HG02852 (cell line): ENCODE results near the gene CCDC134.

Experiments
- ATAC-seq: cut with Tn5 transposase; IDR thresholded peaks from one replicate; pipeline ENCODE4 v1.9.1; 2021; ENCODE audit warnings: mild to moderate bottlenecking, moderate library complexity; ENCODE audit not compliant: unreplicated experiment

The CCDC134 gene

DNA sequence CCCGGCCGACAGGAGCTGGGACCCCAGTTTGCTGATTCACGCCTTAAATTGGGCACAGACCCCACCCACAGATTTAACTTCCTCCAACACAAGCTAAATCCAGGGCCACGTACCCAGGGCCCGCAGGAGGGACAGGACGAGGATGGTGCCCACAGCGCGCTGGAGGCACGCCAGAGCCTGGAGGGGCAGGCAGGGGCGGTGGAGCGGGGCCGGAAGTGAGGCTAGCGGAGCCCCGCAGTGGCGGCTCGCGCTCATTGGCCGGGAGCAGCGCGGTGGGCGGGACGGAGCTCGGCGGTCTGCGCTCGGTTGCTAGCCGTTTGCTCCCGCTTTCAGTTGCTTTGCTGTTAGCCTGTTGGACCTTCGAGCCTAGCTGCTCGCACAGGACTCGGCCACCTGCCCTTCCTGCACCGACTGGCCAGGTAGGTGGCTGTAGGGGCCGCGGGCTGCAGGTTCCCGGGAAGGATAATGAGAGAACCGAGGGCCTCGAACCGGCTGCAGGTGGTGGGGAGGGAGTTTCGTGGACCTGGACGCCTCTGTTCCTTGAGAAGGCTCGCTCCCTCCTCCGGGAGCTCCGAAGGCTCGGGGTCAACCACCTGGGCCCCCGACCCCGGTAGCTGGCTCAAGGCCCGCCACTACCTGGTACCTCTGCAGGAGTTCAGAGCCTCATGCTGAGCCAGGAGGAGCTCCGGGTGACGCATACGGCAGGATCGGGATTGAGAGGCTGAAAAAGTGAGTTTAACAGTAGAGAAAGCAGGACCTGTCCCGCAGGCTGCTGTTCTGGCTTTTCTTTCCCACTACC is at the start of gene CCDC134:
Gene CCDC134, plus strand, starts transcription at position 332 of the 799 bp plus-strand sequence. CDS start 8,212 bp downstream, outside the sequence.
- peak; percentile 87 for ATAC-seq

DNA sequence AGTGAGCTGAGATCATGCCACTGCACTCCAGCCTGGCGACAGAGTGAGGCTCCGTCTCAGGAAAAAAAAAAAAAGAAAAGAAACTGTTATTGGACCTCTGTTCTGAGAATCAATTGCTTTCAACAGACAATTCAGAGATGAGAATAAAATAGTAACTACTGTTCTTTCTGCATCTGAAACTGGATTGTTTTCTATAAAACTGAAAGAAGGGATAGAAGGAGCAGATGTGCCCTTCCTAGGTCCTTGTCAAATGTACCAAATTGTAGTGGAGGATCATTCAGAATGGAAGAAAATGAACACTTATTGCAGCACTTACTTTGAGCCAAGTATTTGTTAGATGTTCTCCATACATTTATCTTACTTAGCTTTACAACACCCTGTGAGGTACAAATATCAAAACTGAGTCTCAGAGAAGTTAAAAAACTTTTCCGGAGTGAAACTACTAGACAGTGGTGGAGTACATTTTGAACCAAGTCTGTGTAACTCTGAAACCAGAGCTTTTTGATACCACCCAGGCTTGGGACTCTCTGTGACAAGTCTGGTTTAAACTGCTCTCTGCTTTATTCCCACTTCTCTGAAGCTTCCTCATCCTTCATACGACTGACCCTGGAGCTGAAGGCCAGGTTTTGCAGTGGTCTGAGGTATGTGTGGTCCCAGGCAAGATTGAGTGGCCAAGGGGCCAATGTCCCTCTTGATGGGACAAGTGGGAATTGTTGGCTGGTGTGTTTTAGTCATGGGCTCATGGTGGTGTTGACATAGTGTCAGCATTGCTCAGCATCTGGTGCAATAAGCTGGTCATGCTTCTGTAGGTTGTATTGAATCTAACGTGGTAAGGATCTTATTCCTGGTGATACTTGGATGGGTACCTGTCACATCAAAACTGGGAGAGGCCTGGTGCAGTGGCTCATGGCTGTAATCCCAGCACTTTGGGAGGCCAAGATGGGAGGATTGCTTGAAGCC is 48.2 kb upstream of the CCDC134 start:
- ATAC-seq: no peak

DNA sequence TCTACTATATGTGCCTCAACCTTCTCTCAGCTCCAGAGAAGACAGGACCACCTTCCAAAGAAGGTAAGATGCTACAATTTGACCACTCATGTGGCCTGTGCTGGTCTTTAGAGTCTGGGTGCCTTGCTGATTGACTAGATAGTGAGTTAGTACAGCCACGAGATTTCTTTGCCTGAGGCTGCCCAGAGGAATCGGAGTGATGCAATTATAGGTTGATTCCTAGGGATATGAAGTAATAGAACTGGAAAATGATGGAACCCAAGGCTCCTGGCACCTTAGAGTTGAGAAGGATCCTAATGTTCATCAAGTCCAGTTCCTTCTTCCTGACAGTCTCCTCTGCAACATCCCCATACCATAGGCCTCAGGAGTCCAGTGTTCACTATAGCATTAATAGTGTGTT is 46.5 kb upstream of the CCDC134 start:
- ATAC-seq: no peak

DNA sequence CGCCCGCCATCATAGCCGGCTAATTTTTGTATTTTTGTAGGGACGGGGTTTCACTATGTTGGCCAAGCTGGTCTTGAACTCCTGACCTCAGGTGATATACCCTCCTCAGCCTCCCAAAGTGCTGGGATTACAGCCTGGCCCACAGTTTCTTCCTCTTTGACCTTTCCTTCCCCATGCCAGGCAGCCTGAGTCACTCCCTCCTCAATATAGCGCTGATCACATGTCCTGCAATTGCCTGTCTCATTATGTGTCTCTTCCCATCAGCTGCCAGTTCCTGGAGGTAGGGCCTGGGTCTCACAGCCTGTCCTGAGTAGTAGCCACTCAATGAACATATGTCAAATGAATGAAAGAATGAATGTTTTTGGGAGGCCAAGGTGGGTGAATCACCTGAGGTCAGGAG is 43.0 kb upstream of the CCDC134 start:
- ATAC-seq: no peak

DNA sequence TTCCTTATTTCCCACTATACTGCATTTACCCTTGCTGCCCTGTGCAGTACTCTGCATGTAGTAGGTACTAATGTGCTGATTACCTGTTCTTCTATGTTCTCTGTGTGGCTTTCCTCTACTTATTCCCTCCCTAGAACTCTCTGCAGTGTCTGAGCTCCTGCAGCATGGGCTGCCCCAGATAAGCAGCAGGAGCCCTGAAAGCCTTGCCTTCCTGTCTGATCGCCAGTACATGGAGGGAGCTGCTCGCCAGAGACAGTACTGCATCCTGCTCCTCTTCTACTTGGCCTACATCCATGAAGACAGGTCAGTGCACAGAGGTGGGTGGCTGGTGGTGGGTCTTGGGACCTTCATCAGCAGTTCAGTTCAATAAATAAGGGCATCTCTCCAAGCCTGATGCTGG is 42.2 kb upstream of the CCDC134 start:
- no peak for ATAC-seq

DNA sequence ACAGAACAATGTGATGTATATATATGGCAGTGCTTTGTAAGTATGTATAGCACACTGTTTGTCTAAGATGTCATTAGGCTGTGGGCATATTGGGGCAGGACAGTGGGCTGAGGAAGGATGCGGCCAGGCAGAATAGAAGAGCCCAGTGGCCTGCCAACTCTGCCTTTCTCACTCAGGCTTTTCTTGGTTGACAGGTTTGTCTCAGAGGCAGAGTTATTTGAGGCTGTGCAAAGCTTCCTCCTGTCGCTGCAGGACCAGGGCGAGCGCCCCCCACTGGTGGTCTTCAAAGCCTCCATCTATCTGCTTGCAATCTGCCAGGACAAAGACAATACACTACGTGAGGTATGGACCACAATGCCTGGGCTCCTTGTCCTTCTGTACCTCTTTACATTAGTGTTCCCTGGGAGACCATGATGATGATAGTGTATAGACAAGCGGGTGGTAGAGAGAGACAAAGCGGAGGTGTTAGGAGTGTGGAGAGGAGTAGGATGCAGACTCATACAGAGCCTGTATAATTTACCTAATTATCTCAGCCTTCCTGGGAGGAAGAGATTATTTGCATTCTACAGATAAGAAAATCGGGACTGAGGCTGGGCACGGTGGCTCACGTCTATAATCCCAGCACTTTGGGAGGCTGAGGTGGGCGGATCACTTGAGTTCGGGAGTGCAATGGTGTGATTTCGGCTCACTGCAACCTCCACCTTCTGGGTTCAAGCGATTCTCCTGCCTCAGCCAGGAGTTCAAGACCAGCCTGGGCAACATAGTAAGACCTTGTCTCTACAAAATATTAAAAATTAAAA is 37.3 kb upstream of the CCDC134 start:
- ATAC-seq: no peak

DNA sequence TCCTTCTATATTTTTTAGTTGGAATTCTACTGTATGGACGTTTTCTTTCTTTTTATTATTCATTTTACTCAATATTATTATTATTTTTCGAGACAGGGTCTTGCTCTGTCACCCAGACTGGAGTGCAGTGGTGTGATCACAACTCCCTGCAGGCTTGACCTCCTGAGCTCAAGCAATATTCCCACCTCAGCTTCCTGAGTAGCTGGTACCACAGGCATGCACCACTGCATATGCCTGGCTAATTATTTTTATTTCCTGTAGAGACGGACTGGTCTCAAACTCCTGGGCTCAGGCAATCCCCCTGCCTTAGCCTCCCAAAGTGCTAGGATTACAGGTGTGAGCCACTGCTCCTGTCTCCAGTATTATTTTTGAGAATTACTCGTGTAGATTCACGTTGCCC is 34.0 kb upstream of the CCDC134 start:
- ATAC-seq: no peak

DNA sequence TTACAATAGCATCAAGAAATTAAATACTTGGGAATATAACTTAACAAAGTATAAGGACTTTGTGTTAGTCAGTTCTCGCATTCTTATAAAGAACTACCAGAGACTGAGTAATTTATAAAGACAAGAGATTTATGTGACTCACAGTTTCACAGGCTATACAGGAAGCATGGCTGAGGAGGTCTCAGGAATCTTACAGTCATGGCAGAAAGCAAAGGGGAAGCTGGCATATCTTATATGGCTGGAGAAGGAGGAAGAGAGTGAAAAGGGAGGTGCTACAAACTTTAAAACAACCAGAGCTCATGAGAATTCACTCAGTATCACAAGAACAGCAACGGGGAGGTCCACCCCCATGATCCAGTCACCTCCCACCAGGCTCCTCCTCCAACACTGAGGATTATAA is 32.0 kb upstream of the CCDC134 start:
- ATAC-seq: no peak

DNA sequence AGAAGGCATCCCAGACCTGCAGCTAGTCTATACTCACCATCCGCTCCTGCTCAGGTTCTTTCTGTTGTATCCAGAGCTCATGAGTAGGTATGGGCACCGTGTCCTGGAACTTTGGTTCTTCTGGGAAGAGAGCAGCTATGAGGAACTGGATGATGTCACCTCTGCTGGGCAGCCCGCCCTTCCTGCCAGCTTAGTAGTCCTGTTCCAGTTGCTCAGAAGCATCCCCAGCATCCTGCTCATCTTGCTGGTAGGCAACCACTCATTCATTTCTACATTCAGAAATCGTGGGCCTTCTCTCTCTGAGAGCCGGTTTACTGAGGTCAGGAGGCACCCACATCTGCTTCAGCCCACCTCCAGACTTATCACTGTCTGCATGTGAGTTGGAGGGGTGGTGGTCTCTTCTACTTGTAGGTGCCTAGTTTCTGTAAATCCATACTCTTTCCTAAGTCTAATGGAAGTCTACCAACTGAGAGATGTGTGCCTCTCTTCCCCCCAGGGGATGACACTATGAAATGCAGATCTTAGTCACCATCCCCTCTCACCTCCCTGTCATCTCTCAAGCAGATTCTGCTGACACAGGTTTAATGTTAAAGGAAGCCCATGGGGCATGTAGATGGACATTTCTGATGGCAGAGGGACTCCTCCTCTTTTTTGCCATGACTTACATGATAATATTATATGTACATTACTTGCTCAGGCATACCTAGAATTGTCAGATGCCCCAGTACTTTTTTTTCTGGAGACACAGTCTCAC is 29.6 kb upstream of the CCDC134 start:
- ATAC-seq: no peak

DNA sequence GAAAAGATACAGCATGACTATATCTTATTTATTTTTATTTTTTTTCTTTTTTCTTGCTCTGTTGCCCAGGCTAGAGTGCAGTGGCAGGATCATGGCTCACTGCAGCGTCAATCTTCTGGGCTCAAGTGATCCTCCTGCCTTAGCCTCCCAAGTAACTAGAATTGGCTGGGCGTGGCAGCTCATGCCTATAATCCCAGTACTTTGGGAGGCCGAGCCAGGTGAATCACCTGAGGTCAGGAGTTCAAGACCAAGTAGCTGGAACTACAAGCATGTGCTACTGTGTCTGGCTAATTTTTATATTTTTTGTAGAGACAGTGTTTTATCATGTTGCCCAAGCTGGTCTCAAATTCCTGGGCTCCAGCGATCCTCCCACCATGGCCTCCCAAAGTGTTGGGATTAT is 28.3 kb upstream of the CCDC134 start:
- ATAC-seq: no peak

DNA sequence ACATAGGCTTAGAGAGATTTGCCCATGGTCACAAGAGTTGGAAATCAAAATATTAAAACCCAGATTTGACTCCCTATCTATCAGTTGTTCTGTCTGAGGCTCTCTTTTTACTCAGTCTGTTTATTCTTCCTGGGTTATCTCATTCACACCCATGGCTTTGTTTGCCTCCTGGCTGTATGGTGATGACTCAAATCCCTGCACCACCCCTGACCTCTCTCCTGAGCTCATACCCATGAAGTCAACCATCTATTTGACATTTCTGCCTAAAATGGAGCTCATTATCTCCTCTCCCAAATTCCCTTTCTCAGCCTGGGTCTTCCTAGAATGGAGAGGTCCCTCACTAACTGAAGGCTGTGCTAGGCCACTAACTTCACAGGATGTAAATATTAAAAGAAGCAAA is 27.8 kb upstream of the CCDC134 start:
- no peak for ATAC-seq

DNA sequence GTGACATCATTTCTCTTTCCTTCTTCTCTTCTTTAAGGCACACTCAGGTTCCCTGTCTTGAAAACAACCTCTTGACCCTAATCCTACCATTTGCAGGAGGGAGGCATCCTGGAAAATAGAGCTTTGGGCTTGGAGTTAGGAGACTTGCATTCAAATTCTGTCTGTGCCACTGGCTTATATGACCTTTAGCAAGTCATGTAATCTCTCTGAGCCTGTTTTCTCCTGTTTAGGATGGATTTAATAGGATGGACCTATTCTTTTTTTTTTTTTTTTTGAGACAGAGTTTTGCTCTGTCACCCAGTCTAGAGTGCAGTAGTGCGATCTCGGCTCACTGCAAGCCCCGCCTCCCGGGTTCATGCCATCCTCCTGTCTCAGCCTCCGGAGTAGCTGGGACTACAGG is 25.1 kb upstream of the CCDC134 start:
- ATAC-seq: no peak

DNA sequence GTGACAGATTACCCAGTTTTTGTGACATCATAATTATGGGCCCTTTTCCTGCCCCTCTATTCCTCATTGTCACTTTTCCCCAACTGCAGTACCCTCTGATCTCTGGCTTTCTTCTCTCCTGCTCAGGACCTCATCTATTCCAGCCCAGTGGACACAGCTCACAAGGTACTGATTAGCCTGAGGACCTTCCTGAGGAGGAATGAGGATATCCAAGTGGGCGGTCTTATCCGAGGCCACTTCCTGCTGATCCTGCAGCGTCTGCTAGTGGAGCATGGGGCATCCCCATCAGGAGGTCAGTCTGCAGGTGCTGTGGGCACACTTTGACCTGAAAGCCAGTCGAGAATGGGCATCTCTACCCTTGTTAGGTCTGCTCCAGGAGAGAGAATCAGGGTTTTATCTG is 24.5 kb upstream of the CCDC134 start:
- no peak for ATAC-seq

DNA sequence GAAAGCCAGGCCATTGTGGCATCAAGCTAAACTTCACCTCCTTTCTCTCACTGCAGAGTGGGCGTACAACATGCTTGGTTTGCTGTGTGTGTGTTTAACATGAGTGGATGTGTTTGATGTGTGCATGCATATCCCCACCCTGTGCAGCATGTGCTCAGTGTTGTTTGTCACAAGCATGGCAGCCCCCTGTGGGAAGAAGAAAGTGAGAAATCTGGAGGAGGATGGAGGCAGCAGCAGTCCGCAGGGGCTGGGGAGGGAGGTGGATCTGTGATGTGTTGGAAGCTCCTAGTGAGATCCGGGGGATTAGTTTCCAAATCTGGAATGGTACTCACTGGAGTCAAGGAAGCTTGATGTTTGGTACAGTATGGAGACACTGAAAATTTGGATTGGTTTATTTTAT is 24.1 kb upstream of the CCDC134 start:
- no peak for ATAC-seq

DNA sequence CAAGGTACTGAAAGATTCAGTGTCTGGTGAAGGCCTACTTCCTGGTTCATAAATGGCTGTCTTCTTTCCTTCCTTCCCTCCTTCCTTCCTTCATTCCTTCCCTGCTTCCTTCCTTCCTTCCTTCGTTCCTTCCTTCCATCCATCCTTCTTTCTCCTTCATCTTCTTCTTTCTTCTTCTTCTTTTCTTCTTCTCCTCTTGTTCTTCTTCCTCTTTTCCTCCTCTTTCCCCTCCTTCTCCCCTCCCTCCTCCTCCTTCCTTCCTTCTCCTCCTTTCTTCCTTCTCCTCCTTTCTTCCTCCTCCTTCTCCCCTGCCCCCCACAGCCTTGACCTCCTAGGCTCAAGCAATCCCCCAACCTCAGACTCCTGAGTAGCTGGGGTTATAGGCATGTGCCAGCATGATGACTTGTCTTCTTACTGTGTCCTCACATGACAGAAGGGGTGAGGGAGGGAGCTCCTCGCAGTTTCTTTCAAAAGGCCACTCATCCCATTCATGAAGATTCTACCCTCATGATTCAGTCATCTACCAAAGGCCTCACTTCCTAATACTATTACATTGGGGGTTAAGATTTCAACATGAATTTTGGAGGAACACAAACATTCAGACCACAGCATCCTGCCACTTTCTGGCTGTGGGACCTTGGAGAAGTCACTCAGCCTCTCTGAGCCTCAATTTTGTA is 22.6 kb upstream of the CCDC134 start:
- no peak for ATAC-seq

DNA sequence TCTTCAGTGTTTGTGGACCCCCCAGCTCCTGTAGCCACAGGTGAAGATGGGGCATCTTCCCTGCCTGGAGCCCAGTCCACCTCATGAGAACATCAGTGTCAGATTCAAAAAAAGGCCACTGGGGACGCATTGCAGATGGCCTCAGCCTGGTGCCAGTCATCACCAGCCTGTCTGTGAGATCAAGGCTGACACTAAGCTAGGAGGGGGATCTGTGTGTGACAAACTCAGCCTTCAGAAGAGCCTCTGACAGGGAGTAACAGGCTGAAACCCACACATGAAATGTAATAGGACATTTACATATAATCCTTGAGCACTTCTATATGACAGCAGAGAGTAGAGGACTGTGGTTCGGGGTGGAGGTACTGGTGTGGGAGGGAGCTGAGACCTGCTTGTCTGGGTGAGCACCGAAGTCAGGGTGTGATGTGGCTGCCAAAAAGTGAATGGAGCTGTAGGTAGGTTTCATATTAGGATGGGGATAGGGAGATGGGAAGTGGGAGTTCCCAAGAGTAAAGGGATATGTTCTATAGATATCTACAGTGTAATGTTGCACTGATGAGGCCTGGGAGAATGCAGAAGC is 20.5 kb upstream of the CCDC134 start:
- ATAC-seq: no peak

DNA sequence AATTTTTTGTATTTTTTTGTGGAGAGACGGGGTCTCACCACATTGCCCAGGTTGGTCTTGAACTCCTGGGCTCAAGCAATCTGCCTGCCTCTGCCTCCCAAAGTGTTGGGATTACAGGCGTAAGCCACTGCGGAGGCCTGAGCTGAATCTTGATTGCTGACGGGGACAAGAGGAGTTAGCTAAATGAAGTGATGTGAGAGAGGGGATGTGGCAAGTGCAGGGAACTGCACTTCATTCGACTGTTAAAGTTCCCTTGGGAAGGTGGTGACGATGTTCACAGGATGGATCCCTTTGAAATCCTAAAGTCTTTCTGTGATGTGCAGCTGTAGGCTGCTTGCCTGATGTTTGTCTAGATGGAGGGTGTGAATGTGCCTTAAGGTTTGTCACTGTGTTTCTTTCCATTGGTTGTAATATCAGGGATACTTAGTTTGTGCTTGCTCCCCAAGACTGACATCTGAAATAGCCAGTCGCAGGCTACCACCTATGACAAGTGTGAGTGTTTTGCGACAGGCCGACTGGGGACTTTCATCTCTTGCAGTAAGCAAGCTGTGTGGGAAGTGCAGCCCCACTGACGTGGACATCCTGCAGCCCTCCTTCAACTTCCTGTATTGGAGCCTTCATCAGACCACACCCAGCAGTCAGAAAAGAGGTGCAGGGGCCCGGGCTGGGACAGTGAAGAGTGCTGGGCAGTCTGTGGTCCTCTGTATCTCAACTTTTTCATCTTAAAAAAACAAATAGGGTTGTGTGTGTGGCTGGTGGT is 19.6 kb upstream of the CCDC134 start:
- peak; percentile 92 for ATAC-seq

DNA sequence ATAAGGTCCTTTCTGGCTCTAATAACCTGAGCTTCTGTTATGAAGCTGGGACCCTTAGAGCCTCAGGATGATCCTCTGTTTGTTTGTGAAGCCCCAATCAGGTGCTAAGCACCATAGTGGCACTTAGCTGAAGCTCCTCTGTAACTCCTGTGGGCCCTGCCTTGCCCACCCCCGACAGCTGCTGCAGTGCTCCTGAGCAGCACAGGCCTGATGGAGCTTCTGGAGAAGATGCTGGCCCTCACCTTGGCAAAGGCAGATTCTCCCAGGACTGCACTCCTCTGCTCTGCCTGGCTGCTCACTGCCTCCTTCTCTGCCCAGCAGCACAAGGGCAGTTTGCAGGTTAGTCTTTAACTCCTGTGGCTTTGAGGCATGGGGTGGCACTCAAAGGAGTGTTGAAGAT is 19.0 kb upstream of the CCDC134 start:
- peak; percentile 24 for ATAC-seq

DNA sequence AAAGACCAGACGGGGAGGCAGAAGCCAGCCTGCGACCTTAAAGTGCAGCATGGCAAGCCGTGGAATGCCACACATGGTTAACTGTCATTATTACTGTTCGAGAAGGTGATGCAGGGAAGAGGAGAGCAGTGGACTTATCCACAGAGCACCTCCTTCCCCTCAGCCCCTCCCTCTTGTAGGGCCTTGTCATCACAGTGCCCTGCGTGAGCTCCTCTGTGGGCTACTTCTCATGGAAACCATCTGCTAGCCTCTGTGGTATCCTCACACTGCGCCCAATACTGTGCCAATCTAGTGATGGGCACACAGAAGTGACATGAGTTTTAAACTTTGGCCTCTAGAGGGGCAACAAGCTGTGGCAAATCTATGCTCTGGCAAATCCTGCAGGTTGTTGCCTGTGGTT is 18.2 kb upstream of the CCDC134 start:
- no peak for ATAC-seq
